HG02678 (cell line): ENCODE results near the gene ARL13A.
"Not testable (repeated sequence)": the region's sequence is repeated elsewhere in the genome, so short reads cannot be mapped to it uniquely, and the experiment has no call there.

Experiments used
- ATAC-seq: cut with Tn5 transposase; IDR thresholded peaks from one replicate; pipeline ENCODE4 v1.9.1; 2021; ENCODE audit warnings: mild to moderate bottlenecking, moderate library complexity; ENCODE audit not compliant: unreplicated experiment

The ARL13A gene

GRCh38 chrX:100984818-100985217 is 15.3 kb downstream of the ARL13A start:
- ATAC-seq, result no peak

GRCh38 chrX:100990139-100990538 is 20.6 kb downstream of the ARL13A start:
- no peak for ATAC-seq

GRCh38 chrX:100994352-100995281 is 25.1 kb downstream of the ARL13A start:
- ATAC-seq, result peak; percentile 54

- ATAC-seq, result no peak
Observed at GRCh38 chrX:100995469-100995868, 26.0 kb downstream of the ARL13A start.

- no peak for ATAC-seq
Observed at GRCh38 chrX:100999451-100999850, 29.9 kb downstream of the ARL13A start.

- ATAC-seq, result no peak
Observed at GRCh38 chrX:101009090-101009489, 39.6 kb downstream of the ARL13A start.

GRCh38 chrX:101012031-101012430 is 42.5 kb downstream of the ARL13A start:
- ATAC-seq, result not testable (repeated sequence)

GRCh38 chrX:101022020-101022419 is 52.5 kb downstream of the ARL13A start:
- no peak for ATAC-seq

- ATAC-seq, result no peak
Observed at GRCh38 chrX:101025126-101025525, 55.6 kb downstream of the ARL13A start.

GRCh38 chrX:101028562-101028961 is 59.1 kb downstream of the ARL13A start:
- ATAC-seq, result no peak

- ATAC-seq, result no peak
Observed at GRCh38 chrX:101029665-101030064, 60.2 kb downstream of the ARL13A start.

- no peak for ATAC-seq
Observed at GRCh38 chrX:101037231-101037630, 67.7 kb downstream of the ARL13A start.

GRCh38 chrX:101040197-101040596 is 70.7 kb downstream of the ARL13A start:
- ATAC-seq, result no peak
